Measurements from ENCODE around the gene TAB2. TPM values are rescaled to one million over a fixed set of nuclear protein-coding genes. Genes with fewer than 3 reads are reported as not detected.

TAB2 gene
- total and polyA plus RNA-seq, 2 of the 8 experiments (the other 6 are each of a cell fraction or from before 2014, with no cell fraction given): 40.4 to 63.0 TPM

- Histone ChIP-seq H3K23ac (ENCODE audit: insufficient read length) (no peak overlapping the region), H2BK15ac (ENCODE audit: low read length) (no peak overlapping the region), H2BK120ac (replicated peaks; ENCODE audit: low read depth, low read length) (no peak overlapping the region), H2AFZ (ENCODE audit: low read length) (no peak overlapping the region), H4K91ac (replicated peaks; ENCODE audit: insufficient read length, low read length) (no peak overlapping the region), H2BK5ac (ENCODE audit: low read depth, low read length) (no peak overlapping the region), H3K23me2 (ENCODE audit: low read depth, low read length) (no peaks in the 10 kb centered on the region), H4K5ac (ENCODE audit: insufficient read length, low read depth, low read length) (no peak overlapping the region), H3K4me3 (ENCODE audit: extremely low read depth in 1 of 4, insufficient read depth in 2 of 4, low read depth in 3 of 4, low read length in 4 of 4) (no peak overlapping the region), H3K27me3 (replicated peaks in 1 of 4; ENCODE audit: control insufficient read depth in 3 of 4, extremely low read depth in 1 of 4, insufficient read depth in 3 of 4, low read length in 3 of 4) (no peaks in the 10 kb centered on the region), H3K56ac (replicated peaks; ENCODE audit: insufficient read length, low read depth, low read length) (no peak overlapping the region), H3K18ac (ENCODE audit: extremely low read depth, low read length) (no peak overlapping the region), H3K4ac (replicated peaks; ENCODE audit: insufficient read length, low read depth, low read length) (no peak overlapping the region), H2AK5ac (ENCODE audit: low read depth, low read length) (no peak overlapping the region), H2BK20ac (ENCODE audit: low read length) (no peak overlapping the region), H3K9me3 (ENCODE audit: insufficient read depth in 2 of 2, low read depth in 1 of 2, low read length in 1 of 2) (no peaks in the 10 kb centered on the region), H3K9ac (replicated peaks in 1 of 4; ENCODE audit: extremely low read depth in 1 of 4, low read depth in 3 of 4, low read length in 3 of 4) (no peak overlapping the region), H3K36me3 (ENCODE audit: control insufficient read depth in 2 of 4, insufficient read depth in 4 of 4, low read length in 3 of 4) (no peaks in the 10 kb centered on the region), H3K27ac (ENCODE audit: low read depth, low read length) (no peak overlapping the region), H4K20me1 (replicated peaks in 1 of 2; ENCODE audit: control insufficient read depth in 1 of 2, insufficient read depth in 2 of 2, low read length in 2 of 2) (no peaks in the 10 kb centered on the region), H3K4me1 (replicated peaks in 1 of 4; ENCODE audit: control insufficient read depth in 3 of 4, insufficient read depth in 4 of 4, low read length in 3 of 4) (peaks cover 3 to 6% (median 5%) of the 10 kb centered on the region in 4 experiments; a peak in 6 of 7 replicates), H3K79me2 (ENCODE audit: control insufficient read depth in 1 of 2, insufficient read depth in 2 of 2, low read length in 2 of 2) (no peaks in the 10 kb centered on the region), H3K14ac (ENCODE audit: insufficient read length) (no peak overlapping the region), H2BK12ac (ENCODE audit: low read depth, low read length) (no peak overlapping the region), H3K4me2 (ENCODE audit: insufficient read depth in 1 of 2, low read depth in 2 of 2, low read length in 2 of 2) (no peak overlapping the region), H3K79me1 (ENCODE audit: low read depth, low read length) (no peaks in the 10 kb centered on the region), H4K8ac (ENCODE audit: extremely low read depth, insufficient read depth, low read length) (no peak overlapping the region)
- TF ChIP-seq RAD21 (IDR thresholded peaks at IDR 0.05 in 1 of 2, conservative IDR thresholded peaks at IDR 0.05 in 1 of 2; ENCODE audit: low read depth in 2 of 2, low read length in 2 of 2): no peak
- no peak for TF ChIP-seq ATF2 (IDR thresholded peaks at IDR 0.05; ENCODE audit: low read length)
- no peak for DNase-seq (ENCODE audit: low read depth in 1 of 2, low spot score in 2 of 2)
- FAIRE-seq: no peak
- ChIA-PET CTCF (ENCODE audit: partially characterized antibody) (interaction anchor here (1.9 kb wide), 1 partner anchor 9 kb away, joined by 11 read pairs; no protein-coding TSS in a partner anchor), POLR2A (ENCODE audit: partially characterized antibody) (no interaction called here)
- WGBS, 2 experiments (ENCODE audit: extremely low coverage in 1 of 2, insufficient coverage in 1 of 2, insufficient read length in 1 of 2, insufficient replicate concordance in 2 of 2, low coverage in 1 of 2, low lambda C conversion rate in 2 of 2, missing lambda C conversion rate in 1 of 2): 93% methylated on average over 4 of the region's 4 CpGs; no CpG with 5 or more reads in 1 of the 2 experiments
Measured at GRCh38 chr6:149422581-149422980, 105.1 kb downstream of the TAB2 start.
